ENCODE measurements around the gene FYCO1. TPM values are rescaled to one million over a fixed set of nuclear protein-coding genes. Genes with fewer than 3 reads are reported as not detected.
"Not testable (repeated sequence)": the region's sequence is repeated elsewhere in the genome, so short reads cannot be mapped to it uniquely, and the experiment has no call there.

Gene FYCO1
- total and polyA plus RNA-seq, 2 experiments from 2014 or later = 6.2 to 13.4 TPM

- peaks cover 11% of the 10 kb centered on the region for H3F3A ChIP-seq (ENCODE audit: insufficient read depth)
- no peaks in the 10 kb centered on the region for H3K9me2 ChIP-seq (ENCODE audit: insufficient read depth)
- no peak overlapping the region for H3K27ac ChIP-seq
- no peak overlapping the region for H3K9ac ChIP-seq
- 44 to 66% methylated on average over 1 to 2 of the region's 2 CpGs for WGBS, 2 experiments (ENCODE audit: low coverage in 1 of 2, low lambda C conversion rate in 2 of 2, missing lambda C conversion rate in 2 of 2)
- H3K4me2 ChIP-seq (ENCODE audit: unreplicated experiment) = no peak overlapping the region
- no peaks in the 10 kb centered on the region for H4K20me1 ChIP-seq (ENCODE audit: insufficient read depth)
- no peaks in the 10 kb centered on the region for H3K36me3 ChIP-seq (ENCODE audit: low read depth)
- no peaks in the 10 kb centered on the region for H3K9me3 ChIP-seq (ENCODE audit: low read depth)
- H2AFZ ChIP-seq = no peak overlapping the region
- H3K79me2 ChIP-seq (ENCODE audit: insufficient read depth) = no peaks in the 10 kb centered on the region
- DNase-seq = no peak
- peaks cover 7% of the 10 kb centered on the region for H3K4me1 ChIP-seq (ENCODE audit: insufficient read depth)
- no peak for TF ChIP-seq EZH2phosphoT487 (IDR thresholded peaks at IDR 0.05; ENCODE audit: insufficient read depth, low read depth)
- no peak overlapping the region for H3K4me3 ChIP-seq
- no peaks in the 10 kb centered on the region for H3K27me3 ChIP-seq (replicated peaks; ENCODE audit: insufficient read depth)
- in situ Hi-C loops (cut with MboI) = no loop called here
Observed at GRCh38 chr3:45997942-45998341, 2.3 kb upstream of the FYCO1 start.

- H3K9me2 ChIP-seq (ENCODE audit: insufficient read depth); H3K4me3 ChIP-seq; H3K27me3 ChIP-seq (replicated peaks; ENCODE audit: insufficient read depth); H3K9ac ChIP-seq; H3K79me2 ChIP-seq (ENCODE audit: insufficient read depth); H3K36me3 ChIP-seq (ENCODE audit: low read depth); H3K4me2 ChIP-seq (ENCODE audit: unreplicated experiment); H3K9me3 ChIP-seq (ENCODE audit: low read depth); DNase-seq; H3K27ac ChIP-seq; H4K20me1 ChIP-seq (ENCODE audit: insufficient read depth); in situ Hi-C loops (cut with MboI); H2AFZ ChIP-seq: not testable (repeated sequence)
- H3K4me1 ChIP-seq (ENCODE audit: insufficient read depth) = peaks cover 11% of the 10 kb centered on the region
- 86% methylated on average over 18 to 19 of the region's 19 CpGs for WGBS, 2 experiments (ENCODE audit: low coverage in 1 of 2, low lambda C conversion rate in 2 of 2, missing lambda C conversion rate in 2 of 2)
- H3F3A ChIP-seq (ENCODE audit: insufficient read depth) = peaks cover 15% of the 10 kb centered on the region
Observed at GRCh38 chr3:45997499-45997898, 1.9 kb upstream of the FYCO1 start.

GRCh38 chr3:45994419-45995235 lies 997 bp downstream of the FYCO1 start:
- DNase-seq = no peak
- Histone ChIP-seq H4K20me1 (ENCODE audit: insufficient read depth) (no peaks in the 10 kb centered on the region), H3K4me1 (ENCODE audit: insufficient read depth) (peaks cover 18% of the 10 kb centered on the region), H3K4me3 (peak overlapping the region; percentile 88), H3K9me3 (ENCODE audit: low read depth) (no peaks in the 10 kb centered on the region), H3K27ac (no peak overlapping the region), H3K4me2 (ENCODE audit: unreplicated experiment) (peak overlapping the region; percentile 92), H3K27me3 (replicated peaks; ENCODE audit: insufficient read depth) (no peaks in the 10 kb centered on the region), H3K36me3 (ENCODE audit: low read depth) (no peaks in the 10 kb centered on the region), H3F3A (ENCODE audit: insufficient read depth) (peaks cover 22% of the 10 kb centered on the region), H2AFZ (peak overlapping the region; percentile 99), H3K79me2 (ENCODE audit: insufficient read depth) (no peaks in the 10 kb centered on the region), H3K9me2 (ENCODE audit: insufficient read depth) (no peaks in the 10 kb centered on the region), H3K9ac (peak overlapping the region; percentile 80)
- WGBS, 2 experiments (ENCODE audit: low coverage in 1 of 2, low lambda C conversion rate in 2 of 2, missing lambda C conversion rate in 2 of 2) = 14 to 18% methylated on average over 13 to 16 of the region's 16 CpGs
- in situ Hi-C loops (cut with MboI) = no loop called here
- TF ChIP-seq EZH2 (IDR thresholded peaks at IDR 0.05; ENCODE audit: insufficient read depth, poor library complexity, severe bottlenecking) (no peak), EZH2phosphoT487 (IDR thresholded peaks at IDR 0.05; ENCODE audit: insufficient read depth, low read depth) (no peak)

GRCh38 chr3:45993421-45994027 lies 2.1 kb downstream of the FYCO1 start:
- no peaks in the 10 kb centered on the region for H4K20me1 ChIP-seq (ENCODE audit: insufficient read depth)
- H2AFZ ChIP-seq = no peak overlapping the region
- H3K79me2 ChIP-seq (ENCODE audit: insufficient read depth) = no peaks in the 10 kb centered on the region
- H3F3A ChIP-seq (ENCODE audit: insufficient read depth) = peaks cover 31% of the 10 kb centered on the region
- H3K9me2 ChIP-seq (ENCODE audit: insufficient read depth) = no peaks in the 10 kb centered on the region
- WGBS, 2 experiments (ENCODE audit: low coverage in 1 of 2, low lambda C conversion rate in 2 of 2, missing lambda C conversion rate in 2 of 2) = 61 to 69% methylated on average over 3 of the region's 3 CpGs
- H3K4me3 ChIP-seq = no peak overlapping the region
- H3K9me3 ChIP-seq (ENCODE audit: low read depth) = no peaks in the 10 kb centered on the region
- TF ChIP-seq EZH2 (IDR thresholded peaks at IDR 0.05; ENCODE audit: insufficient read depth, poor library complexity, severe bottlenecking) = no peak
- TF ChIP-seq EZH2phosphoT487 (IDR thresholded peaks at IDR 0.05; ENCODE audit: insufficient read depth, low read depth) = no peak
- in situ Hi-C loops (cut with MboI) = no loop called here
- H3K27me3 ChIP-seq (replicated peaks; ENCODE audit: insufficient read depth) = no peaks in the 10 kb centered on the region
- peak overlapping the region; percentile 24; the same call in 1 of the 2 replicates for H3K27ac ChIP-seq
- H3K4me2 ChIP-seq (ENCODE audit: unreplicated experiment) = peak overlapping the region; percentile 33
- peak; percentile 43 for DNase-seq
- H3K9ac ChIP-seq = no peak overlapping the region
- no peaks in the 10 kb centered on the region for H3K36me3 ChIP-seq (ENCODE audit: low read depth)
- peaks cover 29% of the 10 kb centered on the region for H3K4me1 ChIP-seq (ENCODE audit: insufficient read depth)
